Psoas muscle (tissue), 8 donors: Measurements from ENCODE around the gene IFT122. TPM values are rescaled to one million over a fixed set of nuclear protein-coding genes. Genes with fewer than 3 reads are reported as not detected.

ENCODE experiments used
- ATAC-seq, 4 donors: fragments of 200-7000 bp; cut with Tn5 transposase; one replicate each; pipeline ENCODE4 v1.9.1; 2020; ENCODE audit warnings: moderate library complexity in 3 of 4, mild to moderate bottlenecking in 2 of 4
- DNase-seq, 2 donors: peaks; one replicate each; pipeline ENCODE4 v3.0.0-alpha.2; 2020
- H3K27ac ChIP-seq: fragments of 200-600 bp; one replicate; pipeline ENCODE4 v1.8.0; 2022
- H3K27me3 ChIP-seq, 3 donors: fragments of 200-600 bp in 1 of 3; one replicate each; pipeline versions ENCODE4 v1.6.1 to v1.8.0; 2013 to 2022; ENCODE audit warnings: low read length in 2 of 3, mild to moderate bottlenecking in 2 of 3, moderate library complexity in 1 of 3; ENCODE audit not compliant: insufficient read depth in 3 of 3
- H3K36me3 ChIP-seq, 2 donors: fragments of 200-600 bp in 1 of 2; one replicate each; pipeline versions ENCODE4 v1.6.1 to v1.8.0; 2013 to 2022; ENCODE audit warnings: low read depth in 1 of 2, mild to moderate bottlenecking in 1 of 2, moderate library complexity in 1 of 2; ENCODE audit not compliant: insufficient read depth in 1 of 2
- H3K4me1 ChIP-seq: fragments of 200-600 bp; one replicate; pipeline ENCODE4 v1.8.0; 2022
- H3K4me3 ChIP-seq: fragments of 200-600 bp; one replicate; pipeline ENCODE4 v1.8.0; 2022; ENCODE audit warnings: mild to moderate bottlenecking
- H3K9me3 ChIP-seq: fragments of 200-600 bp; one replicate; pipeline ENCODE4 v1.8.0; 2022
- WGBS, 3 donors: extraction: QIAGEN DNeasy Blood & Tissue Kit; methylation state at CpG; one replicate each; pipeline versions ENCODE4 v1.1.6 to v1.1.7; 2013; 5-methylcytosine and 5-hydroxymethylcytosine counted together
- intact Hi-C, 2 donors: fragments of 100-400 bp; cut with DNase I; formaldehyde crosslinking; loops; one replicate each; pipeline versions ENCODE4 v1.11.0 to v1.14.2; 2022
- polyA plus RNA-seq, 3 donors: library from polyadenylated mRNA; stranded (reverse); fragments of 200-250 nt; gene quantifications; one replicate each; pipeline ENCODE4 v1.2.3, GENCODE V29; 2013
- total RNA-seq, 4 donors: library from RNA; stranded (reverse); fragmentation: NEBNext Ultra II Directional in 2 of 4; extraction: Animal tissue kit (Norgen Biotek cat#: 25700) in 2 of 4; gene quantifications; one replicate each; pipeline versions ENCODE4 v1.2.1 to v1.2.4, GENCODE V29; 2021 to 2023
- TF ChIP-seq, protein P1 (sequence below): fragments of 200-600 bp; IDR thresholded peaks from one replicate; pipeline ENCODE4 v1.8.0; 2022; ENCODE audit warnings: antibody characterized with exemption
- donor health status: healthy with polysubstance abuse.
- donor health status: DM: no; HTN: no; CAD: no; lungs with moderate emphysema.
- donor health status: Bipolar disorder and iron deficiency.
- donor health status: healthy.
- donor health status: DM: yes; HTN: yes; CAD: no.
- donor health status: DM: no; HTN: no; CAD: no.
- donor health status: DM: no; HTN: no; CAD: no.
- donor health status: DM: yes; HTN: yes; CAD: no.

IFT122 gene
- total and polyA plus RNA-seq, 7 donors: 2.3 to 7.3 (median 4.5) TPM

GRCh38 chr3:129473067-129473768, 33.2 kb downstream of the IFT122 start:
- intact Hi-C loops: no loop called here

DNA sequence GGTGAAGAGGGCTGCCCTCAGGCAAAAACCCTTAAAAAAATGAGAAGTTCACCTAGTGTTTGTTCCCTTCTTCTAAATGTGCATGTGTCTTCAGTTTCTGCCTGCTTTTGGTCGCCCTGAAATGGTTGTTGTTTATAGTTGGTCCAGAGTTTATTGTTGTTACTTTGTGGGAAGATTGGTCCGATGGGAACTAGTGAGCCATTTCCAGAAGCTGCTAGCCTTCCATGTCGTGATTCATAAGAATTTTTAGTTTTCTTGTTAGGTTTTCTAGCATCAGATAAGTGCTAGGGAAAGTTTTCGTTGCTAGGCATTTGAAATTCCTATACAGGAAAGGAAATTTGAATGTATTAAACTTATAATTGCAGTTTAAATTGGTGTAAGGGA, 33.7 kb downstream of the IFT122 start:
- DNase-seq (no peak), ATAC-seq (no peak)
- Histone ChIP-seq H3K4me1 (no peaks in the 10 kb centered on the region), H3K27me3 (no peaks in the 10 kb centered on the region), H3K27ac (no peak overlapping the region), H3K4me3 (no peak overlapping the region), H3K9me3 (no peaks in the 10 kb centered on the region), H3K36me3 (peaks cover 2 to 33% of the 10 kb centered on the region in 2 donors)
- TF ChIP-seq, protein P1, sequence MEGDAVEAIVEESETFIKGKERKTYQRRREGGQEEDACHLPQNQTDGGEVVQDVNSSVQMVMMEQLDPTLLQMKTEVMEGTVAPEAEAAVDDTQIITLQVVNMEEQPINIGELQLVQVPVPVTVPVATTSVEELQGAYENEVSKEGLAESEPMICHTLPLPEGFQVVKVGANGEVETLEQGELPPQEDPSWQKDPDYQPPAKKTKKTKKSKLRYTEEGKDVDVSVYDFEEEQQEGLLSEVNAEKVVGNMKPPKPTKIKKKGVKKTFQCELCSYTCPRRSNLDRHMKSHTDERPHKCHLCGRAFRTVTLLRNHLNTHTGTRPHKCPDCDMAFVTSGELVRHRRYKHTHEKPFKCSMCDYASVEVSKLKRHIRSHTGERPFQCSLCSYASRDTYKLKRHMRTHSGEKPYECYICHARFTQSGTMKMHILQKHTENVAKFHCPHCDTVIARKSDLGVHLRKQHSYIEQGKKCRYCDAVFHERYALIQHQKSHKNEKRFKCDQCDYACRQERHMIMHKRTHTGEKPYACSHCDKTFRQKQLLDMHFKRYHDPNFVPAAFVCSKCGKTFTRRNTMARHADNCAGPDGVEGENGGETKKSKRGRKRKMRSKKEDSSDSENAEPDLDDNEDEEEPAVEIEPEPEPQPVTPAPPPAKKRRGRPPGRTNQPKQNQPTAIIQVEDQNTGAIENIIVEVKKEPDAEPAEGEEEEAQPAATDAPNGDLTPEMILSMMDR: no peak
- intact Hi-C loops: no loop called here
- 85 to 88% (median 86%) methylated on average over 4 of the region's 4 CpGs for WGBS, 3 donors

More at GRCh38 chr3:129473067-129473768, 33.2 kb downstream of the IFT122 start:
- Histone ChIP-seq H3K27ac (no peak overlapping the region), H3K9me3 (no peaks in the 10 kb centered on the region), H3K36me3 (peaks cover 2 to 30% of the 10 kb centered on the region in 2 donors), H3K4me3 (no peak overlapping the region), H3K27me3 (no peaks in the 10 kb centered on the region), H3K4me1 (no peaks in the 10 kb centered on the region)
- 83 to 91% (median 90%) methylated on average over 4 of the region's 4 CpGs for WGBS, 3 donors
- TF ChIP-seq, protein P1: no peak
- ATAC-seq (no peak), DNase-seq (no peak)

GRCh38 chr3:129474984-129475804, 35.2 kb downstream of the IFT122 start:
- Histone ChIP-seq H3K36me3 (peaks cover 2 to 36% of the 10 kb centered on the region in 2 donors), H3K4me3 (no peak overlapping the region), H3K27ac (no peak overlapping the region), H3K4me1 (no peaks in the 10 kb centered on the region), H3K9me3 (no peaks in the 10 kb centered on the region), H3K27me3 (no peaks in the 10 kb centered on the region)
- TF ChIP-seq, protein P1: no peak
- WGBS, 3 donors: 95 to 97% (median 95%) methylated on average over 10 of the region's 10 CpGs
- intact Hi-C loops: no loop called here
- ATAC-seq (no peak), DNase-seq (no peak)

DNA sequence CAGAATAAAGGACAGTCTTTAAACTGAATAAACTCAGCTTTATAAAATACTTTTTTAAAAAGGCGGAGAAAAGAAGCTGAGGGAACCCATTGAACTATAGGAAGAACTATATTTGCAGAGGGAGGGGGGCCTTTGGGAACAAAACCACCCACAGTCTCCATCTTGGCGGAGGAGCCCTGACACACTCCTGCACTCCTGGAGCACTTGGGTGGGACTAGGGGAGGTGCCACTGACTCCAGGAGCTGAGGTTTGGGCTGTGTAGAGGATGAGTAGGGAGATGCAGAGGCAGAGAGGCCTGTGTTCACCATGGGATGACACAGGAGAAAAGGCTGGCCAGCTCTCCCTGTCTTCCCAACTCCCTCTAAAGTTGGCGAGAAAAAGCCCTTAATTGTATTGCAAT, 35.8 kb downstream of the IFT122 start:
- ATAC-seq (no peak), DNase-seq (no peak)
- TF ChIP-seq, protein P1: no peak
- H3K27me3 ChIP-seq: no peaks in the 10 kb centered on the region
- H3K9me3 ChIP-seq: no peaks in the 10 kb centered on the region
- peaks cover 2 to 39% of the 10 kb centered on the region in 2 donors for H3K36me3 ChIP-seq
- intact Hi-C loops: no loop called here
- no peak overlapping the region for H3K27ac ChIP-seq
- H3K4me3 ChIP-seq: no peak overlapping the region
- no peaks in the 10 kb centered on the region for H3K4me1 ChIP-seq
- WGBS, 3 donors: 90 to 98% (median 97%) methylated on average over 3 of the region's 3 CpGs
